ENCODE data around the gene XXYLT1.
A peak's percentile ranks its signal among the peaks of the same experiment; 100 is the strongest.
"Not testable (repeated sequence)": the region's sequence is repeated elsewhere in the genome, so short reads cannot be mapped to it uniquely, and the experiment has no call there.

The XXYLT1 gene, protein sequence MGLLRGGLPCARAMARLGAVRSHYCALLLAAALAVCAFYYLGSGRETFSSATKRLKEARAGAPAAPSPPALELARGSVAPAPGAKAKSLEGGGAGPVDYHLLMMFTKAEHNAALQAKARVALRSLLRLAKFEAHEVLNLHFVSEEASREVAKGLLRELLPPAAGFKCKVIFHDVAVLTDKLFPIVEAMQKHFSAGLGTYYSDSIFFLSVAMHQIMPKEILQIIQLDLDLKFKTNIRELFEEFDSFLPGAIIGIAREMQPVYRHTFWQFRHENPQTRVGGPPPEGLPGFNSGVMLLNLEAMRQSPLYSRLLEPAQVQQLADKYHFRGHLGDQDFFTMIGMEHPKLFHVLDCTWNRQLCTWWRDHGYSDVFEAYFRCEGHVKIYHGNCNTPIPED

DNA sequence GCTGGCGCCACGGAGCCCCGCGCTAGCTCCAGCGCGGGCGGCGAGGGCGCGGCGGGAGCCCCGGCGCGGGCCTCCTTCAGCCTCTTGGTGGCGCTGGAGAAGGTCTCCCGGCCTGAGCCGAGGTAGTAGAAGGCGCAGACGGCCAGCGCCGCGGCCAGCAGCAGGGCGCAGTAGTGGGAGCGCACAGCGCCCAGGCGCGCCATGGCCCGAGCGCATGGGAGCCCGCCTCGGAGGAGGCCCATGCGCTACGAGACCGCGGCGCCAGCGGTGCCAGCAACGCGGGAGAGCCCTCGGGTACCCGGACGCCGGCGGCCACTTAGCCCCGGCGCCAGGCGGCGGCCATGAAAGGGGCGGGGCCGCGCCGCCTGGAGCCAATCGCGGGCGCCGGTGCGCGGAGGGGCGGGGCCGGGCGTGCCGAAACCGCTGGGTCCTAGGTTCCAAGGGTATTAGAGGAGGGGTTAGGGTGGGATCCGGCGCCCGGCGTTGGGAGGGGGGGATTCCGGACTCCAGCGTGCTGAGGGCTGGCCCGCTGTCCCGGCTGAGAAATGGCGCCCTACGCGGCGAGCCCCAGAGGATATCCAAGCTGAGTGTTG is at the start of gene XXYLT1:
XXYLT1 (minus strand) TSS at position 343 of the 593 bp plus-strand sequence; CDS start at position 242, 101 bp downstream.
- DNase-seq: peak; percentile 84

DNA sequence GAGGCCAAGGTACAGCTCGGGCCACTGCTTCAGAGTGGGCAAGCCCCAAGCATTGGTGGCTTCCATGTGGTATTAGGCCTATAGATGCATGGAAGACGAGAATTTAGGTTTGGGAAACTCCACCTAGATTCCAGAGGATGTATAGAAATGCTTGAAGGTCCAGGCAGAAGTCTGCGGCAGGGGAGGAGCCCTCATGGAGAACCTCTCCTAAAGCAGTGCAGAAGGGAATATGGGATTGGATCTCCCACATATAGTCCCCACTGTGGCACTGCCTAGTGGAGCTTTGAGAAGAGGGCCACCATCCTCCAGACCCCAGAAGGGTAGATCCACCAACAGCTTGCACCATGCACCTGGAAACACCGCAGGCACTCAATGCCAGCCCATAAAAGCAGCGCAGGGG is 48.1 kb upstream of the XXYLT1 start:
- DNase-seq: no peak

DNA sequence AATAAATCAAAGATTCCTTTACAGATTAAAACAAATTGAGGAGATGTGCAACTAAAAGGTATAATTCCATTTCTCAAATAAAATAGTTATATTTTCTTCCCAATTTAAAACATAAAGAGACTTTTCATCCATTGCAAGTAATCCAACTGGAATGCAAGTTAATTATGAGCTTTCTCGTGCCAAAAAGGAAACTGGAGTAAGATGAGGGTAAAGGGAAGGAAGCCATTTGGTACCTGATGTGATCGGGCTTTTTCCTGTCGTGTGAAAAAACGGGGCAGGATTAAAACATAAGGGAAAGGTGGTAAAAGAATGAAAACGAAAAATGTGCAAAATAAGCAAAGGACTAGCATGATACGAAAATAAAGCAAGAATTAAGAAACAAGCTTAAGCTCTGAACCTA is 41.8 kb upstream of the XXYLT1 start:
- DNase-seq: no peak

DNA sequence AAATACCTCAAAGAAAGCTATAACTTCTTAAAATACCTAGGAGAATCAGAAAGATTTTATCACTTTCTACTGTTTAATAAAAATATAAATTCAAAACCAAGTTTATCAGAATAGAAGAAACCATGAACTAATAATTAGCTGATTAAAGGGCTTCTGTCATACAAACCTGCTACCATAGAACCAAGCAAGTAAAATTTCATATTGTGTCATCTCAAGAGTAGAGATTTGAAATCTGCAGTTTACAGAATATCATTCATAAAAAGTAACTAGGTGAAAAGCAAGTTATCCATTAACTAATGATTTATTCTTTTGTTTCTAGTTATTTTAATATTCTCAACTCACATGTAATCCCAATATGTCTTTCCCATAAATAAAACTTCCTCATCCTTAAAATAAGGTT is 36.8 kb upstream of the XXYLT1 start:
- DNase-seq: no peak

DNA sequence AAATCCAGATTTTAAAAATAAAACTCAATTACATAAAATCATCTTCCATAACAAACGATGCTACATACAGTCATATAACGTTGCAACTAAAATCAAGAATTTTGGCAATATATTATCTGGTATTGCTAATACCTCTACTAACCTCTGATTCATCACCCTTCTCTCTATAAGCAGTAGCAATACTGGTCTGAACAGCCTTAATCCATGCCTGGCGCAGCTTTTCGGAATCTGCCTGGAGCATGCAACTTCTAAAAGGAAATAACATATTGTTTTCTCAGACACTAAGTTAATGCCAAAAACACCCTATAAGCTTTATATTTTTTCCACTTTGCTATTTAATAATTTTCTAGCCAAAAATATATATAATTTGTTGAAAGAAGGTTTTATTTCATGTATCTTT is 35.4 kb upstream of the XXYLT1 start:
- DNase-seq: no peak

DNA sequence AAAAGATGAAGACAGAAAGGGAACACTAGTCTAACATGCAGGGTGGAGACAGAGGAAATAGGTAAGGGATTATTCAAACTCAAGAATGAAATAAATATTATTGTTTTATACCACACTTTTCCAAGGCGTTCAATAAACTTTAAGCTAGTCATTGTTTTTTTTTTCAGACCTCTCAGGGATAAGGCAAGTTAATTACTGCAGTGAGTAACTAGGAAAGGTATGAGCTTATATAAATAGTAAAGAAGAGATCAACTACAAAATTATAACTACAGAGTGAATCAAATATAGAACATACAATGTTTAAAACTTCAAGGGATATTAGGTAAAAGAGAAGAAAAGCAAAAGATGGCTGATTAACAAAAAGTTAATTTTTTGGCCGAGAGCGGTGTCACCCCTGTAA is 31.5 kb upstream of the XXYLT1 start:
- no peak for DNase-seq

DNA sequence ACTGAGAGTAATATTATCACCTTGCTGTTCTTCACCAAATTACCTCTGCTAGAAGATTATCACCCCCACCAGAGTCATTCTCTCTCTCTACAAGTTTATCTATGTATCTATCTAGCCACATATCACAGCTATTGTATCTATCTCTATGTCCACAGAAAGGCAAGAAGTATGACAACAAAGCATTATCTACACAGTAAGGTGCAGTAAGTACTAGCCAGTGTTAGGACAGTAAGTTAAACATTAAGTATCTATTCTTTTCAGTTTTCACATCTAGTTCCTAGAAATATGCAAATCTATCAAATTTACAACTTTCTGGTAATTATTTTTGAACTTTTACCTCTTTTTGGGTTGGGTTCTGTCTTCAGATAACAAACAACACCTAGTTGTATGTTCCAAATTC is 26.5 kb upstream of the XXYLT1 start:
- no peak for DNase-seq

DNA sequence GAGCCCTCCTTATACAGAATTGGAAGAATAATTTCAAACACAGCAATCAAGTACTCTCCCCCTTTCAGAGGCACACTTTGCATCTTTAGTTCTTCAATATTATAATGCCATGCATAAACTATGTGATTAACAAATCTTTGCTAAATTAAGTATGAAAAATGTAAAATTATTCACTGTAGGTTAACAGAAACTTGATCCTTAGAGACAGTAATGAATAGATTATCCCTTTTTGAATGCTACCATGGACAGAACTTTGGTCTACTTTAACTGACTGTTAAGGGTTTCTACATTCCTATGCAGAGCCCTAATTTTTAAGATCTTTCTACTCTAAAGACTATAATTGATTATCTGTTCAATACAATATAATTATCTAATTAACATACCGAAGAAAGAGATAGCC is 25.7 kb upstream of the XXYLT1 start:
- DNase-seq: no peak

DNA sequence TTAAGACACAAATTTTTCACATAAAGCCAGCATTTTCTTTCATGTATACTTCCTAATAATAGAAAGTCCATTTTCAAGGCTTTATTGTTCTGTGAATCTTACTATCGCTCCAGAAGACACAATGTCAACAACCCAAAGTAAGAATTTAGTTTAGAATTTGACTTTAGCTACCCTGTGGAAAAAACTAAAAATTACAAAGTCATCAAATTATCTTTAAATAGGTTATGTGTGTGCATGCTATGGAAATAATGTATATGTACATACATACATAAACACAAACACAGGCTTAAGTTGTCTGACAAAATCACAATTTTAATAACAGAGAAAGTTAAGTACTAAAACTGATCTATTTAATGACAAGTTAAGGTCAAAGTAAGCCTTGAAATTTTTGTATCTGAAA is 20.2 kb upstream of the XXYLT1 start:
- no peak for DNase-seq

DNA sequence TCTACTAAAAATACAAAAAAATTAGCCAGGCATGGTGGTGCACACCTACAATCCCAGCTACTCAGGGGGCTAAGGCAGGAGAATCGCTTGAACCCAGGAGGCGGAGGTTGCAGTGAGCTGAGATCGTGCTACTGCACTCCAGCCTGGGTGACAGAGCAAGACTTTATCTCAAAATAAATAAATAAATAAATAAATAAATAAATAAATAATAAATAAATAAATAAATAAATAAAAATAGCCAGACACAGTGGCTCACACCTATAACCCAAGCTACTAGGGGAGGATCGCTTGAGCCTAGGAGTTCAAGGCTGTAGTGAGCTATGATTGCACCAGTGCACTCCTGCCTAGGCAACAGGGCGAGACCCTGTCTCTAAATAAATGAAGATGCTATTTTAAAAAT is 19.7 kb upstream of the XXYLT1 start:
- not testable (repeated sequence) for DNase-seq

DNA sequence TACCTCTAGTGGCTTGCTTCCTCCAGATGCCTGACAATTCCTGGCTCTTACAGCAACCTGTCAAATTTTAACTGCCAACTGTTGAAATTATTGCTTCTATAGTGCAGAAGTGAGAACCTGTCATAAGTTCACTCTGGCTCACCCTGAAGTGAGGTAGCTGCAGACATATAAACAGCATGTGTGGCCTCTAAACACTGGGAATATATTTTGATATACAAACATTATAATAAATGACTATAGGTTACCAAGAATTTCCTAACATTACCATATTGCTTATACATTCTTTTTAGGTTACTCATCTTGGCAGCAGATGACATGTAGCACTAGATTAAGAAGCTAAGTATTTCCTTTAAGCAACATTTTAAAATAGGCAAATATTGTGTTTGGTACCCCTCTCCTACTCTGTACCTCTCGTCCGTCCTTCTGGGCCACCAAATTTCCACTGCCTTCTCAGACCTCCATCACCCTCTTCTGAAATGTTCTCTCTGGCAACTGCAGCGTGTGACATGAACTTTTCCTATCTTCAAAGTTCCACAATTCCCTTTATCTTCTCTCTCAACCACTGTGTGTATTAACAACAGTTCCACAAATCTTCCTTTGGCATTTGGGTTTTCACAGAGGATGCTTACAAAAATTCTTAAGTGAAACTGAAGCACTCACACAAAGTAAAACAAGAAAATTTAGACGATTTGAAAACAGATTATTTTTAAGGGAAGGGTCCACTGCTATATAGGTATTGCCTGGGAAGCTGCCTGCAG is 15.3 kb upstream of the XXYLT1 start:
- DNase-seq: no peak

DNA sequence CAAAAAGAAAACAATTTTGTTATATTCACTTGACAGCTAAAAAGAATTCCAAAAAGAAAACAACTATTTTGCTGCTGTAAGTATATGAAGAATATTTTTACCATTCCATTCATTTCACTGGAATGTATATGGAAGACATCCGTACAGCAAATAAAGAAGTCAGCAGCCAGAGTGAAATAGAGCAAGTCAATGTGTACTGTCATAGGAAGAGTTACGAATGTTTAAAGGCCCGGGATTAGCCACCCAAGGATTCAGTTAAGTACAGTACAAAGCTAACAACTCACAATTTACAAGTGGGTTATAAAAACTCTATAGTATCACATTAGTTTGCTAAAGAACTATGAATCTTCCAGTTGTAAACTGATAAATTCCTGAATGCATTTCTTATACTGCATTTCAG is 14.4 kb upstream of the XXYLT1 start:
- DNase-seq: no peak

DNA sequence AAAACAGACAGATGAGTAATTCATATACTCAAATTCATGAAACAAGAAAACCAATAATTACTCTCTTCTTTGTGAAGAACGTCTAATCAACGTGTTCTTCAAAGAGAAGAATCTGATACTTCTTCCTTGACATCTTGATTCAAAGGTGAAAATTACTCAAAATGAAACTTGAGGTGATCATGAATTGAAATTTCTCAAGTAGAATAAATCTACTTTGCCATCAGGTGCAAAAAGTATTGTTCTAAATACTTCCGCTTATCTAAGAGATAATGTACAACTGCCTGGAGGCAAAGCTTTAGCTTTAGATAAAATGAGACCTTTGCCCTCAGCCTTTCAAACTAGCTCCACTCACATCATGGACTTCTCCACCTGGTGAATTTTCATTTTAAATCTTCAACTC is 13.9 kb upstream of the XXYLT1 start:
- no peak for DNase-seq

DNA sequence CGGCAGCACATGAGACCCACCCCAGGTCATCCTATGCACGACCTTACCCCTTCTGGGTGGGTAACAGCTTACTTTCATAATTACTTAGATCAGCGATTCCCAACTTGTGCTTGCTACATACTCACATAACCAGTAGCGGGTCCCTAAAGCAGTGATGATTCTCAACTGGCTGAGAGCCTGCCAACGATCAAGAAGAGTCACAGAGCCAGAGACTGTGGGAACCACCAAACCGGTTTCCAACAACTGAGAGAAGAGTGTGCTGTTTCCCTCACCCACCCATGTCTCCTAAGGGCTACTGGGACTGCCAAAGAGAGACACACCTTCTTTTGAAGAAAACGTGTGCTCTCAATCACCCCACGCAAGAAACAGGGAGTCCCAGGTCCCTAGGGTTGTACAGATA is 12.0 kb upstream of the XXYLT1 start:
- DNase-seq: no peak

DNA sequence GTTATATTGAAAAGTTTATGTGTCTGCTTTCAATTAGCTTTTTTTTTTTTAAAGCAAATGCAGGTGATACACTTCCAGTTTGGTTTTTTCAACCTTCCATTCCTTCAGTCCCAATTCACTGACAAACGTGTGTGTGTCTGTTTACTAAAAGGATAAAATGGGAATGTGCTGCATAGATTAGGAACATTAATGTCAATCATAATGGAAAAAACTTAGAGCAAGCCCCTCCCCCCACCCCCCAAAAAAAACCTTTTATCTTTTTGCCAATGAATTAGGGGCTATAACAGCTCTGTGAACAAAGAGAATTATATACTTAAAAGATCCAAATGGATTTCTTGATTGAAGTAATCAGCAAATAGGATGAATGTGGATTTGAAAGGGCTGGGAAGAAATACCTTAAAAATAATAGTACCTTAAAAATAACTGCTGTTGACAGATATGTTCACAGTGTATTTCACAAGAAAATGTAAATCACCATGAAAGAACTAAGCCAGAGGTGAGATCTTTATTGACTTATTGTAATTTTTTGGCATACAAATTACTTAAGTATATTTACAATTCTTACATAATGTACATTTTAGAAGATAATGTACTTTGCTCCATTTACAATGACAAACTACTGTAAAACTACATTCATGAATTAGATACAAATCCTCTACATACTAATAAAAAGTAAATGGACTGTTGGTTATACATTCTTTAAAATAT is 3.5 kb upstream of the XXYLT1 start:
- DNase-seq: no peak

DNA sequence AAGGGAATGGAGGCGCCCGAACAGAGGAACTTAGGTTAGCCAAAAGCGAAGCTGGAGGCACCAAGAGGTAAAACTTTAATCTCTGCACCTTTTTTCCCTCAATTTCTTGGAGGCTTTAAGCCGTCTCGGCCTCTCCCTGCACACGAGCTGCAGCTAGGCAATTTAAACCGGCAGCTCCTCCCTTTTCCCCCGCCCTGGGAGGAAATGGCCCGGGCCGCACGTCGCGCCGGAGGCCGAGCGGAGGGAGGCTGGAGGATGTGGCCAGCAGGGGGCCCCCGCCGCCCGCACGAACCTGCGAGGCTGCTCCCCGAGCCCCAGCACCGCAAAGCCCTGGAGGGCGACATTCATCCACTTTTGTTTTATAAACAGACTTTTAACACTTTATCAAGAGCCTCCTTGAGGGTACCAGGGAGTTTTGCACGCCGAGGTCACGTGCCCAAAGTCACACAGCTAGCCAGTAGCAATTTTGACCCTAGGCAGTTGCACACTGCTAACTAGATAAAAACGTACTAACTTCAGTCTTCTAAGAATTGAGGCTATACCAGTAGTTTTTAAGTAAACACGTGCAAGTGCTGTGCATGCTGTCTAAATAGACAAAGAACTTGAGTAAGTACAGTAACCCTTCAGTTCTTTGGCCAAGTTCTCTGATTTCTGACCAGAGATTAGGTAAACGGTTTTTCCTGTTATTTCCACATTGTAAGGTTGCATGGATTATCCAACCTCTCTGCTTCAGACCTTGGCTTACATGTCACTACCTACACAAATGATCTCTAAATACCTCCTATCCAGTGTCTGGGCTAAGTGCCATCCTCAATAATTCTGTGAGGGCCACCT is 668 bp upstream of the XXYLT1 start:
- DNase-seq: peak; percentile 89

DNA sequence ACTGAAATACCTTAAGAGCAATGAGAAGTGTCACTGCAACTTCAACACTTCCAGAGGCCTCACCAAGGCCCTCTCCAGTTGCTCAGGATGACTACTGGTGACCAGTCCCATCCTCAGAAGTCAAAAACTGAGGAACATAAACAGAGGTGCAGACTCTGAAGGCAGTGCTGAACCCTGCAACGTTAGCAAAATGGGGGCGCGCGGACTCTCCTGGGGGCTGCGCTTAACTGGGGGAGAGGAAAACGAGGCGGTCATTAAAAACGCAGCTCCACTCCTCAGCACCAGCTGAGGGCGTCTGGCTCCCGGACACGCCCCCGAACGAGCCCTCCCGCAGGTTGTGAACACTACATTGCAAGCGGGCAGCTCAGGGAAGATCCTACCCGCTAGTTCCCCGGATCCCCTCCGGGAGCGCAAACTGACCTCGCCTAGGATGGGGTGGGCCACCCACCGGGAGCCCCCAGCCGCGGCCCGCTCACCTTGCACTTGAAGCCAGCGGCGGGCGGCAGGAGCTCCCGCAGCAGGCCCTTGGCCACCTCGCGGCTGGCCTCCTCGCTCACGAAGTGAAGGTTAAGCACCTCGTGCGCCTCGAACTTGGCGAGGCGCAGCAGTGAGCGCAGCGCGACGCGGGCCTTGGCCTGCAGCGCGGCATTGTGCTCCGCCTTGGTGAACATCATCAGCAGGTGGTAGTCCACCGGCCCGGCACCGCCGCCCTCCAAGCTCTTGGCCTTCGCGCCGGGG is 711 bp downstream of the XXYLT1 start:
- peak; percentile 61 for DNase-seq

DNA sequence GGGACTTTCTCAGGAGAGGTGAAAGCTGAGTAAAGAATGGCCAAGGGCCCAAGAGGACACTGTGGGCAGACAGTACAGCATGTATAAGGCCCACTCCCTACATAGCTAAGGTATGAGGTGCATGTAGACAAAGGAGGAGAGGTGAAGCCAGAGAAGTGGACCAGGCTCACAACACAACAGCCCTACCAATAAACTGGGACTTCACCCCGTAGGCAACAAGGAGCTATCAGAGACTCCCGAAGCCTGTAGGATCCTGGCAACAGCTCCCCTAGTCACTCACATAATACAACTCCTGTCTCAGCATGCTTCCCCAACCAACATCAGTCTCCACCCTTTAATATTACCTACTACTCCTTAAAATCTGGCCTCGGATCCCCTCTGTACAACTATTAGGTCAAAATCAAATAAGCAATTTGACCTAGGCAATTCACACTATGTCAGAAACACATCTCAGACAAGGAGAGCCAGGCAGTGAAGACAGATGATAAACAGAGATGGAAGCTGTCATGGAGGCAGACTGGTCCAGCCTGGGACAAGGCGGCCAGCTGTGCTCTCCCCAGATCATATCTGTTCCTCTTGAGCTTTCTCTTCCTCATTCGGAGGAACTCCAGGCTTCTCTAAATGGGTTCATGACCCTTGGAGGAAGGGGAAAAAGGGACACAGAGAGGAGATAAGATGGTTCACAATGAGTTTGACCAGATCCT is 1.4 kb downstream of the XXYLT1 start:
- DNase-seq: no peak

DNA sequence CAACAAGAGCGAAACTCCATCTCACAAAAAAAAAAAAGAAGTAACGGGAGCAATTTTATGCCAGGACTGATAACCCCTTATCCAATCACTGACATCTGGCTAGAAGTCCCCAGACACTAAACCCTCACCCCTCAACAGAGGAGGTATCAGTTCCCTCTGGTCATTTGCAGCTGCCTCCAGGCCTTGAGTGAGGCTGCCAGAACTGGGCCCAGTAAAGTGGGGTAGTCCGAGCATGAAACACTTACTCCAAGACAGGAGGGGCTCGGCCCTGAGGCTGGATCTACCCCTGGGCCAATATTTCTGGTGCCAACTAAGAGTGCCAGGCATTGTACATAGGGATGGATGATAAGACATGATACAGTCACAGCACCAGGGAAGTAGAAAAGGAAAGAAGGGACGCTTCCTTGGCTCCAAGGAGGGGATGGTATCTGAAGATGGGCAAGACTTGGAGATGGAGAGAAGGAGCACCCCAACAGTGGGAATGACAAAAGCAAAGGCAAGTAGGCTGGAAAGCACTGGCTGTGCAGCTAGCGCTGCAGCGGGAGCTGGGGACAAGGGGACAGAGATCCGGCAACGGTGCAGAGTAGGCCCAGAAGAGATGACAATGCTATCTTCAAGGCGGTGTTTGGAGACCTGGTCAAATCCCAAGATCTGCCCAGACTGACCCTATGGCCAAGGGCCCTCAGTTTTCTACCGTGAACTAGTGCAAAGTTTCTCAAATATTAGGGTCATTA is 2.2 kb downstream of the XXYLT1 start:
- no peak for DNase-seq

DNA sequence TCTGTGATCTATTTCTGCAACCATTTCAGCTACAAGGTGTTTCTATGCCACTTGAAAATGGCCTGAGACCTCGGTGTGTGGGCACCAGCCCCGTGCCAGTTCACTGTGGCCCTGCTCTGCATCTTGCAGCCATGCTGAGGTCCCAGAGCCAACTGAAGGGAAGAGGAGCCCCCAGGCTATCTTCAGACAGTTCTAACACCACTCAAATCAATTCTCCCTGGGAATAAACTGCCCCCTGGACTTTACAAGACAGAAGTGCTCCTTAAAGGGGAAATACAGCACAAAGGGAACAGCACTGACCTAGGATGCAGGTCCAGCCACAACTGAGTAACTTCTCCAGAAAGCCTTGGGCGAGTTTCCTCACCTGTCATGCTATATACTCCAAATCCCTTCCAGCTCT is 3.9 kb downstream of the XXYLT1 start:
- no peak for DNase-seq

Measured in KG1 (cell line).